ENCODE data around the gene SEMA3C. TPM values are rescaled to one million over a fixed set of nuclear protein-coding genes. Genes with fewer than 3 reads are reported as not detected.

The SEMA3C gene
- total RNA-seq, 2 donors from 2014 or later = 0.09 to 0.15 TPM

DNA sequence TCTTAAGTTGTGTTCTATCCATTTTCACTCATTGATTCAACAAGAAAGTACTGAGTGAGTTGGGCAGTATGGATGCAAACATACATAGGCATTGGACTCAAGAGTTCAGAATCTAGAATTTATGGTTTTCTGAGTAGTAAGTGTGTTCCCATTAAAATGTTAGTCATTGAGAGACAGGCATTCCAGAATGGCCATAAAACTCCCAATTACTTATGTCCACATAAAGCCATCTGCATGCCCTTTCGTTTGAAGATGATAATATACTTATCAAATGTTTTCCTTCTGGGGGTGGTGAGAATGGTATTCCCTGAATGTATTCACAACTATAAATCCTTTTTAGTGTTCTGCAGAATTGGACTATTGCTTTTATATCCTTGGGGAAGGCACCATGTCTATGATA is 148.8 kb downstream of the SEMA3C start:
- H3K27me3 ChIP-seq (ENCODE audit: control insufficient read depth, insufficient read depth, low read length, poor library complexity, severe bottlenecking) = no peaks in the 10 kb centered on the region
- no peak overlapping the region for H3K27ac ChIP-seq (ENCODE audit: low read depth, low read length)

GRCh38 chr7:80768756-80769155 is 150.1 kb downstream of the SEMA3C start:
- Histone ChIP-seq H3K27me3 (ENCODE audit: control insufficient read depth, insufficient read depth, low read length, poor library complexity, severe bottlenecking) (no peaks in the 10 kb centered on the region), H3K4me3 (ENCODE audit: low read length) (no peak overlapping the region), H3K4me1 (ENCODE audit: control insufficient read depth, insufficient read depth, low read length) (peaks cover 7% of the 10 kb centered on the region), H3K9ac (ENCODE audit: extremely low read depth, low read length, poor library complexity, severe bottlenecking) (no peak overlapping the region), H3K36me3 (ENCODE audit: control insufficient read depth, insufficient read depth, low read length) (no peaks in the 10 kb centered on the region), H3K27ac (ENCODE audit: low read depth, low read length) (no peak overlapping the region), H3K9me3 (ENCODE audit: control insufficient read depth, low read length) (no peaks in the 10 kb centered on the region)
- peaks cover 30% of the 10 kb centered on the region for H3K4me1 Mint-ChIP-seq
- H3K9me3 Mint-ChIP-seq = no peaks in the 10 kb centered on the region
- WGBS, 2 experiments (ENCODE audit: insufficient coverage in 1 of 2, insufficient read length in 1 of 2) = 96 to 100% methylated on average over 1 of the region's 1 CpG
- H3K4me3 Mint-ChIP-seq = no peak overlapping the region
- H3K27me3 Mint-ChIP-seq (ENCODE audit: insufficient read depth) = peaks cover 52% of the 10 kb centered on the region
- TF ChIP-seq CTCF (conservative IDR thresholded peaks at IDR 0.05) = no peak
- no peak for DNase-seq
- no peaks in the 10 kb centered on the region for H3K36me3 Mint-ChIP-seq (ENCODE audit: low read depth)
- no peak overlapping the region for H3K27ac Mint-ChIP-seq

More for the DNA sequence above, 148.8 kb downstream of the SEMA3C start:
- WGBS, 2 experiments (ENCODE audit: insufficient coverage in 1 of 2, insufficient read length in 1 of 2) = no CpG with 5 or more reads among the region's 1 CpG
- DNase-seq = no peak
- H3K27ac Mint-ChIP-seq = no peak overlapping the region
- H3K4me3 Mint-ChIP-seq = no peak overlapping the region
- no peaks in the 10 kb centered on the region for H3K9me3 Mint-ChIP-seq
- H3K4me1 Mint-ChIP-seq = peaks cover 31% of the 10 kb centered on the region
- TF ChIP-seq CTCF (conservative IDR thresholded peaks at IDR 0.05) = no peak
- Histone ChIP-seq H3K4me1 (ENCODE audit: control insufficient read depth, insufficient read depth, low read length) (peaks cover 9% of the 10 kb centered on the region), H3K9me3 (ENCODE audit: control insufficient read depth, low read length) (no peaks in the 10 kb centered on the region), H3K36me3 (ENCODE audit: control insufficient read depth, insufficient read depth, low read length) (no peaks in the 10 kb centered on the region), H3K9ac (ENCODE audit: extremely low read depth, low read length, poor library complexity, severe bottlenecking) (no peak overlapping the region), H3K4me3 (ENCODE audit: low read length) (no peak overlapping the region)
- H3K36me3 Mint-ChIP-seq (ENCODE audit: low read depth) = no peaks in the 10 kb centered on the region
- H3K27me3 Mint-ChIP-seq (ENCODE audit: insufficient read depth) = peaks cover 55% of the 10 kb centered on the region

- no peak for TF ChIP-seq CTCF (conservative IDR thresholded peaks at IDR 0.05)
- H3K4me1 Mint-ChIP-seq = peaks cover 22% of the 10 kb centered on the region
- Histone ChIP-seq H3K9me3 (ENCODE audit: control insufficient read depth, low read length) (no peaks in the 10 kb centered on the region), H3K27ac (ENCODE audit: low read depth, low read length) (no peak overlapping the region), H3K9ac (ENCODE audit: extremely low read depth, low read length, poor library complexity, severe bottlenecking) (no peak overlapping the region), H3K27me3 (ENCODE audit: control insufficient read depth, insufficient read depth, low read length, poor library complexity, severe bottlenecking) (no peaks in the 10 kb centered on the region), H3K4me1 (ENCODE audit: control insufficient read depth, insufficient read depth, low read length) (peaks cover 3% of the 10 kb centered on the region), H3K4me3 (ENCODE audit: low read length) (no peak overlapping the region), H3K36me3 (ENCODE audit: control insufficient read depth, insufficient read depth, low read length) (no peaks in the 10 kb centered on the region)
- no peak for DNase-seq
- peaks cover 57% of the 10 kb centered on the region for H3K27me3 Mint-ChIP-seq (ENCODE audit: insufficient read depth)
- no peaks in the 10 kb centered on the region for H3K36me3 Mint-ChIP-seq (ENCODE audit: low read depth)
- no peak overlapping the region for H3K27ac Mint-ChIP-seq
- no peak overlapping the region for H3K4me3 Mint-ChIP-seq
- H3K9me3 Mint-ChIP-seq = no peaks in the 10 kb centered on the region
- no CpG with 5 or more reads among the region's 1 CpG for WGBS, 2 experiments (ENCODE audit: insufficient coverage in 1 of 2, insufficient read length in 1 of 2)
These were observed 151.2 kb downstream of the SEMA3C start for GRCh38 chr7:80767654-80768053.
